Measurements from ENCODE around the gene ARAP2.
A peak's percentile ranks its signal among the peaks of the same experiment; 100 is the strongest.
"Not testable (repeated sequence)": the region's sequence is repeated elsewhere in the genome, so short reads cannot be mapped to it uniquely, and the experiment has no call there.

Gene ARAP2

GRCh38 chr4:36213977-36214376, 30.3 kb downstream of the ARAP2 start:
- DNase-seq: no peak

- no peak for DNase-seq
Measured at GRCh38 chr4:36211084-36211483, 33.2 kb downstream of the ARAP2 start.

- no peak for DNase-seq
Measured at GRCh38 chr4:36209941-36210649, 34.2 kb downstream of the ARAP2 start.

- DNase-seq: peak; percentile 33
Measured at GRCh38 chr4:36208893-36209473, 35.3 kb downstream of the ARAP2 start.

GRCh38 chr4:36207831-36208520, 36.3 kb downstream of the ARAP2 start:
- DNase-seq: no peak

GRCh38 chr4:36207367-36207766, 36.9 kb downstream of the ARAP2 start:
- DNase-seq: no peak

GRCh38 chr4:36206603-36207311, 37.6 kb downstream of the ARAP2 start:
- no peak for DNase-seq

GRCh38 chr4:36206012-36206411, 38.3 kb downstream of the ARAP2 start:
- DNase-seq: no peak

GRCh38 chr4:36198861-36199260, 45.5 kb downstream of the ARAP2 start:
- no peak for DNase-seq

GRCh38 chr4:36198068-36198808, 46.1 kb downstream of the ARAP2 start:
- DNase-seq: no peak

- no peak for DNase-seq
Measured at GRCh38 chr4:36197501-36197900, 46.8 kb downstream of the ARAP2 start.

GRCh38 chr4:36196145-36196913, 48.0 kb downstream of the ARAP2 start:
- DNase-seq: no peak

GRCh38 chr4:36192922-36193321, 51.4 kb downstream of the ARAP2 start:
- no peak for DNase-seq

- DNase-seq: no peak
Measured at GRCh38 chr4:36189511-36190226, 54.6 kb downstream of the ARAP2 start.

- no peak for DNase-seq
Measured at GRCh38 chr4:36187723-36188333, 56.5 kb downstream of the ARAP2 start.

GRCh38 chr4:36183665-36184393, 60.5 kb downstream of the ARAP2 start:
- DNase-seq: no peak

- DNase-seq: no peak
Measured at GRCh38 chr4:36183232-36183631, 61.1 kb downstream of the ARAP2 start.

GRCh38 chr4:36182315-36182714, 62.0 kb downstream of the ARAP2 start:
- DNase-seq: not testable (repeated sequence)

- DNase-seq: no peak
Measured at GRCh38 chr4:36180206-36180605, 64.1 kb downstream of the ARAP2 start.

GRCh38 chr4:36178484-36178883, 65.8 kb downstream of the ARAP2 start:
- DNase-seq: no peak

Data from CD4-positive, alpha-beta T cell treated with Interleukin-15 for 1 hour (primary cell).